ENCODE data around the gene CLDN34. TPM values are rescaled to one million over a fixed set of nuclear protein-coding genes. Genes with fewer than 3 reads are reported as not detected.
A peak's percentile ranks its signal among the peaks of the same experiment; 100 is the strongest.

CLDN34 gene
- total and polyA plus RNA-seq, 4 donors, result 0.50 TPM; not detected in 3

GRCh38 chrX:10014462-10015354 is 47.5 kb downstream of the CLDN34 start:
- TF ChIP-seq EGR1 (IDR thresholded peaks at IDR 0.05; ENCODE audit: low read depth in 2 of 2), result peak in 1 of 2 donors; percentile 25
- peak; percentile 14 for TF ChIP-seq SP1 (IDR thresholded peaks at IDR 0.05)
- TF ChIP-seq REST (IDR thresholded peaks at IDR 0.05), result no peak
- peak; percentile 84 for DNase-seq (ENCODE audit: low spot score)
- WGBS, result 1% methylated on average over 102 of the region's 110 CpGs
- peaks cover 0 to 6% (median under 1%) of the 10 kb centered on the region in 4 donors for H3K4me1 ChIP-seq (ENCODE audit: control insufficient read depth in 4 of 4, insufficient read depth in 4 of 4, low read length in 3 of 4)
- no peaks in the 10 kb centered on the region for H3K9me3 ChIP-seq (ENCODE audit: control insufficient read depth in 4 of 4, low read length in 3 of 4)
- peak overlapping the region; percentile 69 to 72 for H3K27ac ChIP-seq (ENCODE audit: low read depth in 1 of 2, low read length in 2 of 2)
- H3K9ac ChIP-seq (ENCODE audit: low read depth in 1 of 2, low read length in 2 of 2), result no peak overlapping the region
- no peaks in the 10 kb centered on the region for H3K36me3 ChIP-seq (ENCODE audit: control insufficient read depth in 4 of 4, insufficient read depth in 3 of 4, low read depth in 1 of 4, low read length in 3 of 4)
- peak overlapping the region in 2 of 3 donors; percentile 47 to 74 for H3K4me3 ChIP-seq (ENCODE audit: low read depth in 1 of 3, low read length in 3 of 3)
- no peaks in the 10 kb centered on the region for H3K27me3 ChIP-seq (ENCODE audit: control insufficient read depth in 4 of 4, insufficient read depth in 4 of 4, low read length in 3 of 4)

GRCh38 chrX:10015355-10015722 is 48.2 kb downstream of the CLDN34 start:
- TF ChIP-seq SP1 (IDR thresholded peaks at IDR 0.05) (no peak), MAX (IDR thresholded peaks at IDR 0.05) (no peak), HNF4G (IDR thresholded peaks at IDR 0.05) (no peak), YY1 (IDR thresholded peaks at IDR 0.05) (no peak), NR2F2 (IDR thresholded peaks at IDR 0.05) (no peak), FOXA1 (IDR thresholded peaks at IDR 0.05) (no peak), CTCF (IDR thresholded peaks at IDR 0.05; ENCODE audit: low read depth, low read length, missing input control) (no peak), HNF4A (conservative IDR thresholded peaks at IDR 0.05) (no peak), ATF3 (IDR thresholded peaks at IDR 0.05) (no peak), JUND (IDR thresholded peaks at IDR 0.05) (no peak), TAF1 (conservative IDR thresholded peaks at IDR 0.05) (no peak)
- 2% methylated on average over 42 of the region's 71 CpGs for whole genome bisulfite sequencing
- no peak overlapping the region for H3K9ac ChIP-seq (ENCODE audit: low read depth in 1 of 2, low read length in 2 of 2)
- no peaks in the 10 kb centered on the region for H3K36me3 ChIP-seq (ENCODE audit: control insufficient read depth in 4 of 4, insufficient read depth in 3 of 4, low read depth in 1 of 4, low read length in 3 of 4)
- DNase-seq (ENCODE audit: low spot score), result no peak
- no peaks in the 10 kb centered on the region for H3K27me3 ChIP-seq (ENCODE audit: control insufficient read depth in 4 of 4, insufficient read depth in 4 of 4, low read length in 3 of 4)
- no peaks in the 10 kb centered on the region for H3K9me3 ChIP-seq (ENCODE audit: control insufficient read depth in 4 of 4, low read length in 3 of 4)
- H3K4me1 ChIP-seq (ENCODE audit: control insufficient read depth in 4 of 4, insufficient read depth in 4 of 4, low read length in 3 of 4), result peaks cover 0 to 6% (median under 1%) of the 10 kb centered on the region in 4 donors
- H3K4me3 ChIP-seq (ENCODE audit: low read depth in 1 of 3, low read length in 3 of 3), result peak overlapping the region in 1 of 3 donors; percentile 74
- no peak overlapping the region for H3K27ac ChIP-seq (ENCODE audit: low read depth in 1 of 2, low read length in 2 of 2)
